WTC11 (cell line): ENCODE data around the gene RBM19.

Experiments used
- ATF1 ChIP-seq: sonication (generic); formaldehyde crosslinking; IDR thresholded peaks from 2 replicates; pipeline ENCODE4 v1.8.1; 2023; ENCODE audit warnings: mild to moderate bottlenecking, moderate library complexity, missing genetic modification reagents
- ATF6 ChIP-seq: sonication (generic); formaldehyde crosslinking; IDR thresholded peaks from 2 replicates; pipeline ENCODE4 v1.8.1; 2023; ENCODE audit warnings: mild to moderate bottlenecking, missing genetic modification reagents
- CREB1 ChIP-seq: sonication (generic); formaldehyde crosslinking; IDR thresholded peaks from 2 replicates; pipeline ENCODE4 v1.8.0; 2023; ENCODE audit warnings: mild to moderate bottlenecking, missing genetic modification reagents
- ERG ChIP-seq: fragments of 250-450 bp; sonication (Bioruptor Pico); IDR thresholded peaks from 2 replicates; pipeline ENCODE4 v1.8.0; 2021; ENCODE audit warnings: mild to moderate bottlenecking
- FOXJ3 ChIP-seq: sonication (generic); formaldehyde crosslinking; IDR thresholded peaks from 2 replicates; pipeline ENCODE4 v1.9.0; 2021; ENCODE audit warnings: missing genetic modification reagents, mild to moderate bottlenecking, borderline replicate concordance
- MAX ChIP-seq: sonication (generic); formaldehyde crosslinking; IDR thresholded peaks from 2 replicates; pipeline ENCODE4 v1.8.0; 2022; ENCODE audit warnings: mild to moderate bottlenecking, missing genetic modification reagents
- NFYB ChIP-seq: sonication (generic); formaldehyde crosslinking; conservative IDR thresholded peaks from 2 replicates; pipeline ENCODE4 v1.8.0; 2022; ENCODE audit warnings: low read depth, missing genetic modification reagents
- PRRX2 ChIP-seq: fragments of 250-450 bp; sonication (Bioruptor Pico); IDR thresholded peaks from 2 replicates; pipeline ENCODE4 v1.8.0; 2021; ENCODE audit warnings: mild to moderate bottlenecking
- SMAD3 ChIP-seq: sonication (generic); formaldehyde crosslinking; IDR thresholded peaks from 2 replicates; pipeline ENCODE4 v1.8.0; 2022; ENCODE audit warnings: missing genetic modification reagents, mild to moderate bottlenecking, borderline replicate concordance
- USF1 ChIP-seq: sonication (generic); formaldehyde crosslinking; IDR thresholded peaks from 2 replicates; pipeline ENCODE4 v1.8.0; 2022; ENCODE audit warnings: mild to moderate bottlenecking, missing genetic modification reagents
- TF ChIP-seq, protein P1 (sequence below): fragments of 200-600 bp; IDR thresholded peaks from 2 replicates; pipeline ENCODE4 v1.8.0; 2022; ENCODE audit warnings: antibody characterized with exemption
- TF ChIP-seq, protein P2 (sequence below): sonication (generic); formaldehyde crosslinking; IDR thresholded peaks from 2 replicates; pipeline ENCODE4 v1.8.1; 2022; ENCODE audit warnings: missing genetic modification reagents, borderline replicate concordance

- TF ChIP-seq, protein P1, sequence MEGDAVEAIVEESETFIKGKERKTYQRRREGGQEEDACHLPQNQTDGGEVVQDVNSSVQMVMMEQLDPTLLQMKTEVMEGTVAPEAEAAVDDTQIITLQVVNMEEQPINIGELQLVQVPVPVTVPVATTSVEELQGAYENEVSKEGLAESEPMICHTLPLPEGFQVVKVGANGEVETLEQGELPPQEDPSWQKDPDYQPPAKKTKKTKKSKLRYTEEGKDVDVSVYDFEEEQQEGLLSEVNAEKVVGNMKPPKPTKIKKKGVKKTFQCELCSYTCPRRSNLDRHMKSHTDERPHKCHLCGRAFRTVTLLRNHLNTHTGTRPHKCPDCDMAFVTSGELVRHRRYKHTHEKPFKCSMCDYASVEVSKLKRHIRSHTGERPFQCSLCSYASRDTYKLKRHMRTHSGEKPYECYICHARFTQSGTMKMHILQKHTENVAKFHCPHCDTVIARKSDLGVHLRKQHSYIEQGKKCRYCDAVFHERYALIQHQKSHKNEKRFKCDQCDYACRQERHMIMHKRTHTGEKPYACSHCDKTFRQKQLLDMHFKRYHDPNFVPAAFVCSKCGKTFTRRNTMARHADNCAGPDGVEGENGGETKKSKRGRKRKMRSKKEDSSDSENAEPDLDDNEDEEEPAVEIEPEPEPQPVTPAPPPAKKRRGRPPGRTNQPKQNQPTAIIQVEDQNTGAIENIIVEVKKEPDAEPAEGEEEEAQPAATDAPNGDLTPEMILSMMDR = no peak
- TF ChIP-seq ERG (CRISPR knock-in tag) (no peak), USF1 (CRISPR knock-in tag) (no peak), NFYB (CRISPR knock-in tag) (no peak), SMAD3 (no peak), ATF1 (CRISPR knock-in tag) (no peak), FOXJ3 (CRISPR knock-in tag) (no peak), ATF6 (CRISPR knock-in tag) (no peak), CREB1 (CRISPR knock-in tag) (no peak), MAX (CRISPR knock-in tag) (no peak), PRRX2 (CRISPR knock-in tag) (no peak)
- TF ChIP-seq, protein P2, sequence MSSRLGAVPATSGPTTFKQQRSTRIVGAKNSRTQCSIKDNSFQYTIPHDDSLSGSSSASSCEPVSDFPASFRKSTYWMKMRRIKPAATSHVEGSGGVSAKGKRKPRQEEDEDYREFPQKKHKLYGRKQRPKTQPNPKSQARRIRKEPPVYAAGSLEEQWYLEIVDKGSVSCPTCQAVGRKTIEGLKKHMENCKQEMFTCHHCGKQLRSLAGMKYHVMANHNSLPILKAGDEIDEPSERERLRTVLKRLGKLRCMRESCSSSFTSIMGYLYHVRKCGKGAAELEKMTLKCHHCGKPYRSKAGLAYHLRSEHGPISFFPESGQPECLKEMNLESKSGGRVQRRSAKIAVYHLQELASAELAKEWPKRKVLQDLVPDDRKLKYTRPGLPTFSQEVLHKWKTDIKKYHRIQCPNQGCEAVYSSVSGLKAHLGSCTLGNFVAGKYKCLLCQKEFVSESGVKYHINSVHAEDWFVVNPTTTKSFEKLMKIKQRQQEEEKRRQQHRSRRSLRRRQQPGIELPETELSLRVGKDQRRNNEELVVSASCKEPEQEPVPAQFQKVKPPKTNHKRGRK (CRISPR knock-in tag) = no peak
Observed at GRCh38 chr12:113909776-113910420, 56.2 kb downstream of the RBM19 start.
